HepG2 (cell line): ENCODE measurements around the gene IRF6. TPM values are rescaled to one million over a fixed set of nuclear protein-coding genes. Genes with fewer than 3 reads are reported as not detected.

ENCODE experiments used
- DNMT3B ChIP-seq: conservative IDR thresholded peaks from 2 replicates; pipeline ENCODE4 v1.6.1; 2016; ENCODE audit warnings: missing biosample characterization, control low read depth
- GTF3A ChIP-seq: sonication (generic); formaldehyde crosslinking; conservative IDR thresholded peaks from 2 replicates; pipeline ENCODE4 v1.4.0; 2020; ENCODE audit warnings: mild to moderate bottlenecking, missing genetic modification reagents
- ZMYM2 ChIP-seq: sonication (generic); formaldehyde crosslinking; IDR thresholded peaks from 2 replicates; pipeline ENCODE4 v1.8.0; 2022; ENCODE audit warnings: mild to moderate bottlenecking, missing genetic modification reagents
- ZMYM3 ChIP-seq: sonication (generic); formaldehyde crosslinking; IDR thresholded peaks from 2 replicates; pipeline ENCODE4 v1.5.1; 2020; ENCODE audit warnings: mild to moderate bottlenecking, missing genetic modification reagents
- ZNF280D ChIP-seq: sonication (generic); formaldehyde crosslinking; IDR thresholded peaks from 2 replicates; pipeline ENCODE4 v1.5.1; 2020; ENCODE audit warnings: mild to moderate bottlenecking, missing genetic modification reagents
- polyA plus RNA-seq, 8 experiments: library from polyadenylated mRNA; depleted of rRNA in 3 of 8; stranded (reverse) in 7 of 8; unstranded in 1 of 8; fragments of >200 nt; fragmentation: Illumina TruSeq in 4 of 8; extraction: Trizol in 4 of 8; gene quantifications; 2 replicates each; pipeline versions ENCODE4 v1.2.1 to v1.2.3, GENCODE V29; 2011 to 2016; ENCODE audit warnings: low read depth in 4 of 8, missing spikeins in 1 of 8, mixed read lengths in 1 of 8; ENCODE audit not compliant: insufficient read depth in 1 of 8
- total RNA-seq, 5 experiments: library from RNA; depleted of rRNA; stranded (reverse); fragments of >200 nt; fragmentation: Illumina TruSeq; extraction: Trizol; gene quantifications; 2 replicates each; pipeline ENCODE4 v1.2.3, GENCODE V29; 2016; ENCODE audit warnings: low read depth in 1 of 5
- TF ChIP-seq, protein P1 (sequence below): sonication (generic); formaldehyde crosslinking; IDR thresholded peaks from one replicate; pipeline ENCODE4 v1.5.1; 2020; ENCODE audit warnings: mild to moderate bottlenecking, missing genetic modification reagents; ENCODE audit errors: not compliant biosample characterization
- TF ChIP-seq, protein P2 (sequence below), 2 experiments: IDR thresholded peaks; 2 replicates each; pipeline ENCODE4 v1.6.1; 2011 to 2012; ENCODE audit warnings: low read length in 2 of 2, borderline replicate concordance in 1 of 2, low read depth in 1 of 2, mild to moderate bottlenecking in 1 of 2, moderate library complexity in 1 of 2

Gene IRF6
- total and polyA plus RNA-seq, 2 of the 13 experiments (the other 11 are each of a cell fraction or from before 2014, with no cell fraction given): 0.02 TPM; not detected in 1

GRCh38 chr1:209759829-209760359 lies 46.0 kb downstream of the IRF6 start (continued):
- TF ChIP-seq, protein P1, sequence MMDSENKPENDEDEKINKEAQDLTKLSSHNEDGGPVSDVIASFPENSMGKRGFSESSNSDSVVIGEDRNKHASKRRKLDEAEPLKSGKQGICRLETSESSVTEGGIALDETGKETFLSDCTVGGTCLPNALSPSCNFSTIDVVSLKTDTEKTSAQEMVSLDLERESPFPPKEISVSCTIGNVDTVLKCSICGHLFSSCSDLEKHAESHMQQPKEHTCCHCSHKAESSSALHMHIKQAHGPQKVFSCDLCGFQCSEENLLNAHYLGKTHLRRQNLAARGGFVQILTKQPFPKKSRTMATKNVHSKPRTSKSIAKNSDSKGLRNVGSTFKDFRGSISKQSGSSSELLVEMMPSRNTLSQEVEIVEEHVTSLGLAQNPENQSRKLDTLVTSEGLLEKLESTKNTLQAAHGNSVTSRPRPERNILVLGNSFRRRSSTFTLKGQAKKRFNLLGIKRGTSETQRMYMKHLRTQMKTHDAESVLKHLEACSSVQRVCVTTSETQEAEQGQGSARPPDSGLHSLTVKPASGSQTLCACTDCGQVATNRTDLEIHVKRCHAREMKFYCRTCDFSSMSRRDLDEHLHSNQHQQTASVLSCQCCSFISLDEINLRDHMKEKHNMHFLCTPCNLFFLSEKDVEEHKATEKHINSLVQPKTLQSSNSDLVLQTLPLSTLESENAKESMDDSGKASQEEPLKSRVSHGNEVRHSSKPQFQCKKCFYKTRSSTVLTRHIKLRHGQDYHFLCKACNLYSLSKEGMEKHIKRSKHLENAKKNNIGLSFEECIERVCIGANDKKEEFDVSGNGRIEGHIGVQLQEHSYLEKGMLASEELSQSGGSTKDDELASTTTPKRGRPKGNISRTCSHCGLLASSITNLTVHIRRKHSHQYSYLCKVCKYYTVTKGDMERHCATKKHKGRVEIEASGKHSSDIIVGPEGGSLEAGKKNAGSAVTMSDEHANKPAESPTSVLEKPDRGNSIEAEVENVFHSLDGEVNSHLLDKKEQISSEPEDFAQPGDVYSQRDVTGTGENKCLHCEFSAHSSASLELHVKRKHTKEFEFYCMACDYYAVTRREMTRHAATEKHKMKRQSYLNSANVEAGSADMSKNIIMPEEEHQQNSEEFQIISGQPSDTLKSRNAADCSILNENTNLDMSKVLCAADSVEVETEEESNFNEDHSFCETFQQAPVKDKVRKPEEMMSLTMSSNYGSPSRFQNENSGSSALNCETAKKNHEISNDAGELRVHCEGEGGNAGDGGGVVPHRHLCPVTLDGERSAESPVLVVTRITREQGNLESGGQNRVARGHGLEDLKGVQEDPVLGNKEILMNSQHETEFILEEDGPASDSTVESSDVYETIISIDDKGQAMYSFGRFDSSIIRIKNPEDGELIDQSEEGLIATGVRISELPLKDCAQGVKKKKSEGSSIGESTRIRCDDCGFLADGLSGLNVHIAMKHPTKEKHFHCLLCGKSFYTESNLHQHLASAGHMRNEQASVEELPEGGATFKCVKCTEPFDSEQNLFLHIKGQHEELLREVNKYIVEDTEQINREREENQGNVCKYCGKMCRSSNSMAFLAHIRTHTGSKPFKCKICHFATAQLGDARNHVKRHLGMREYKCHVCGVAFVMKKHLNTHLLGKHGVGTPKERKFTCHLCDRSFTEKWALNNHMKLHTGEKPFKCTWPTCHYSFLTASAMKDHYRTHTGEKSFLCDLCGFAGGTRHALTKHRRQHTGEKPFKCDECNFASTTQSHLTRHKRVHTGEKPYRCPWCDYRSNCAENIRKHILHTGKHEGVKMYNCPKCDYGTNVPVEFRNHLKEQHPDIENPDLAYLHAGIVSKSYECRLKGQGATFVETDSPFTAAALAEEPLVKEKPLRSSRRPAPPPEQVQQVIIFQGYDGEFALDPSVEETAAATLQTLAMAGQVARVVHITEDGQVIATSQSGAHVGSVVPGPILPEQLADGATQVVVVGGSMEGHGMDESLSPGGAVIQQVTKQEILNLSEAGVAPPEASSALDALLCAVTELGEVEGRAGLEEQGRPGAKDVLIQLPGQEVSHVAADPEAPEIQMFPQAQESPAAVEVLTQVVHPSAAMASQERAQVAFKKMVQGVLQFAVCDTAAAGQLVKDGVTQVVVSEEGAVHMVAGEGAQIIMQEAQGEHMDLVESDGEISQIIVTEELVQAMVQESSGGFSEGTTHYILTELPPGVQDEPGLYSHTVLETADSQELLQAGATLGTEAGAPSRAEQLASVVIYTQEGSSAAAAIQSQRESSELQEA: no peak
- TF ChIP-seq, protein P2, sequence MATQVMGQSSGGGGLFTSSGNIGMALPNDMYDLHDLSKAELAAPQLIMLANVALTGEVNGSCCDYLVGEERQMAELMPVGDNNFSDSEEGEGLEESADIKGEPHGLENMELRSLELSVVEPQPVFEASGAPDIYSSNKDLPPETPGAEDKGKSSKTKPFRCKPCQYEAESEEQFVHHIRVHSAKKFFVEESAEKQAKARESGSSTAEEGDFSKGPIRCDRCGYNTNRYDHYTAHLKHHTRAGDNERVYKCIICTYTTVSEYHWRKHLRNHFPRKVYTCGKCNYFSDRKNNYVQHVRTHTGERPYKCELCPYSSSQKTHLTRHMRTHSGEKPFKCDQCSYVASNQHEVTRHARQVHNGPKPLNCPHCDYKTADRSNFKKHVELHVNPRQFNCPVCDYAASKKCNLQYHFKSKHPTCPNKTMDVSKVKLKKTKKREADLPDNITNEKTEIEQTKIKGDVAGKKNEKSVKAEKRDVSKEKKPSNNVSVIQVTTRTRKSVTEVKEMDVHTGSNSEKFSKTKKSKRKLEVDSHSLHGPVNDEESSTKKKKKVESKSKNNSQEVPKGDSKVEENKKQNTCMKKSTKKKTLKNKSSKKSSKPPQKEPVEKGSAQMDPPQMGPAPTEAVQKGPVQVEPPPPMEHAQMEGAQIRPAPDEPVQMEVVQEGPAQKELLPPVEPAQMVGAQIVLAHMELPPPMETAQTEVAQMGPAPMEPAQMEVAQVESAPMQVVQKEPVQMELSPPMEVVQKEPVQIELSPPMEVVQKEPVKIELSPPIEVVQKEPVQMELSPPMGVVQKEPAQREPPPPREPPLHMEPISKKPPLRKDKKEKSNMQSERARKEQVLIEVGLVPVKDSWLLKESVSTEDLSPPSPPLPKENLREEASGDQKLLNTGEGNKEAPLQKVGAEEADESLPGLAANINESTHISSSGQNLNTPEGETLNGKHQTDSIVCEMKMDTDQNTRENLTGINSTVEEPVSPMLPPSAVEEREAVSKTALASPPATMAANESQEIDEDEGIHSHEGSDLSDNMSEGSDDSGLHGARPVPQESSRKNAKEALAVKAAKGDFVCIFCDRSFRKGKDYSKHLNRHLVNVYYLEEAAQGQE (IDR thresholded peaks at IDR 0.05; ENCODE audit: borderline replicate concordance in 1 of 2, low read depth in 1 of 2, low read length in 2 of 2): no peak
- TF ChIP-seq GTF3A (no peak), ZNF280D (CRISPR knock-in tag) (no peak), ZMYM2 (CRISPR knock-in tag) (no peak), ZMYM3 (CRISPR knock-in tag) (no peak), DNMT3B (CRISPR knock-in tag) (no peak)
